HG02885 (cell line): Measurements from ENCODE around the gene COBLL1.

Source experiments
- ATAC-seq: cut with Tn5 transposase; IDR thresholded peaks from one replicate; pipeline ENCODE4 v1.9.1; 2021; ENCODE audit warnings: mild to moderate bottlenecking; ENCODE audit not compliant: unreplicated experiment, poor library complexity

The COBLL1 gene

DNA sequence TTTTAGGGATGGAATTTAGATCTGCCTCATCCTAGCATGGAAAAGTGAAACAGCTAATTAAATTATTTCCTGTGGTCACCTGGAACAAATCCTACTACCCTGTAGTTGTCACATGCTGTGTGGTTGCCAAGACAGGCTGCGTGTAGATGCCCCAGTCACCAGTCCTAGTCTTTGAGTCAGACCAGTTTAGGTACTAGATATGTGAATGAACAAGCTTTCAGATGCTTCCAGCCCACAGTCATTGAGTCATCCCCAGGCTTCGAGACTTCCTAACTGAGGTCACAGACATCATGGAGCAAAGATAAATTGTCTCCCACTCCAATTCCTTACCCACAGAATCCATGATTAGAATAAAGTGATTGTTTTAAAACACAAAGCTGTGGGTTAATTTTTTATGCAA lies 184.5 kb downstream of the COBLL1 start:
- ATAC-seq, result no peak

DNA sequence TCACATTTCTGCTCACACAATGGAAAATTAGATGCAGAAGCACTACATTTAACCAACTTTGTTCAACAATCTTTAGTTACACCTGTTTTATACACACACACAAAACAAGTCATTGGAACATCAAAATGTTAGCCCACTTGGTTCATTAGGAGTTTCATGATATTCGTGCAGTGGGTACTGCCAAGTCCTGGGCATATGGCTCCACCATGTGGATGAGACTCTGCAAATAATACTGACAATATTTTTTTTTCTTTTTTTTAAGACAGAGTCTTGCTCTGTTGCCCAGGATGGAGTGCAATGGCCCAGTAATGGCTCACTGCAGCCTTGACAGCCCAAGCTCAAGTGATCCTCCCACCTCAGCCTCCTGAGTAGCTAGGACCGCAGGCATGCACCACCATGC lies 185.9 kb downstream of the COBLL1 start:
- no peak for ATAC-seq

DNA sequence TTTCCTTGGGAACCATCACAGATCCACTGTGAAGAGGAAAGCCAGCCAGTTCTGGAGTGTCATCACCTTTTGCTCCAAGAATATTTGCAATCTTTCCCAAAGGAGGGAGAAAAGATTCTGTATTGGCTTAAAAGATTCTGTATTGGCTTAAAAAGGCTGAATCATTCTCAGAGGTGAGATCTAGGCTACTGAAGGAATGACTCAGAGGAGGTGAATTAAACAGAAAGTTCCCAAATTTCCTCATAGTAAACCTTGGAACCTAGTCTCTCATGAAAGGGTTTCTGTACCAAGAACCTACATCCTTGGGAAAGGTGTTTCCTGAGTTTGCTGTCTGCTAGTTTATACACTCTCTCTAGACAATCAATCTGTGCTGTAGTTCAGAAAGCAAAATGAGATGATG lies 186.3 kb downstream of the COBLL1 start:
- ATAC-seq, result no peak

DNA sequence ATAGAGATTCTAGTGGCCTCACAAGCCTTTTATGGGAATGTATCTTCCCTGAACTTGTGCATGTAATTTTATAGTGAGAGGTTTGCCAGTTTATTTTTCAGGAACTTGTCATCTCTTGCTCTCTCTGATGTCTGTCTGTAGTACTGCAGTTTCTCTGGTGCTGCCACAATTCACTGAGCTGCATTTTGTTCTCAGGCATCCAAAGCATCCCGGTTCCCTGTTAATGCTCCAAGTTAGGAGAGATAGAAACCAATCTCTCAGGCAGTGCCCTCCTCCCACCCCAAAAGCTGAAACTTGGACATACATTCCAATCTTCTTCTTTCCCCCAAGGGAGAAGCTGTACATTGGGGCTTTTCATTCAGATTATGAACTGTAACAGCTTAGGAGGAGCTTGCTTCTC lies 190.3 kb downstream of the COBLL1 start:
- ATAC-seq, result no peak

DNA sequence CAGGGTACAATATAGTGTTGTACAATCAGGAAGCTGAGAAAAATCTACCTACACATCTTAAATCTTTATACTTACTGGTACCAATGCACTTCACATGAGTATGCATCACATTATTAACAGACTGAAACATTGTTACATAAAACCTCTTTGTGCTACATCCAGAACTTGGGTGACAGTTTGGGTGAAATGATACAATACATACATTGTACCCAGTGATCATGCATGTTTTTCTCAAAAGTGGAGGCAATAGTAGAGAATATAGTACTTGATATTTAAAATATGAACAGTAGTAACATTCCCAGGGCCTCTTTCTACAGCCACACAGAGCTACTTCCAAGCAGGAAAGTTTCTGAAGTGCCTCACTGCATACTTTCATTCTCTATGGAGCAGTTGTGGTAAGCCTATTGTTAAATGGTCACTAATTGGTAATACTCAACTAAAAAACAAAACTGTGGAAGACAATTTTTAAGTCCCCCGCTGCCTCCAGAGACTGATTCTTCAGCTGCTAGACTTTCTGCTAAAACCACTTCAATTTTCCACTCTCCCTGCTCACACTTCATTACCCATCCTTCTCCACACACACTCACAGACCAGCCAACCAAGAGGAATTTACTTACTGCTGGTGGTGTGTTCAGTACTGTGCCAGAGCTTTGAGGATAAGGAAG lies 197.5 kb downstream of the COBLL1 start:
- no peak for ATAC-seq

DNA sequence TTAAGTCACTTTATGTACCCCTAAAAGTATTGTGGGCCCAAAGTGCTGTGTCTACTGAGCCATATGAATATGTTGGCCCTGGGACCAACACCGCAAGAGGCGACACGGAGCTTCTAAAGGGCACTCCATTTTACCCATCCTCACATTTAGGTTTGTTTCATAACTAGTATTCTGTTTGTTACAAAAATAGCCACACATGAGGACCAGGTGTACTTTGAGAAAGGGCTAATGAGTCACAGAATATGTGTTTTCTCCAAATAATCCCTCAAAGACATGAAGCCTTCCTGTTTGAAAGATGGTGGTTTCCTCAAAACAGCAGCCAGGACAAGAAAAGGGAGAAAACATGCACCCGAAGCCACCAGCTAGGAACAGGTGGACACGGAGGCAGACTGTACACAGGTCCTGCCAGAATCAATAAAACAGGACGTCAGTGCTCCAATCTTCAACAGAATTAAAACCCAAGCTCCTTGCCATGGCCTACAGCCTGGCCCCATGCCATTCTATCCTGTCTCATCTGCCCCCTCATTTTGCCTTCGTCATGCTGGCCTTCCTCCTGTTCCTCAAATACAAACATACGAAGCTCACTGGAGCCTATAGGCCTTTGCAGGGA lies 198.6 kb downstream of the COBLL1 start:
- no peak for ATAC-seq

DNA sequence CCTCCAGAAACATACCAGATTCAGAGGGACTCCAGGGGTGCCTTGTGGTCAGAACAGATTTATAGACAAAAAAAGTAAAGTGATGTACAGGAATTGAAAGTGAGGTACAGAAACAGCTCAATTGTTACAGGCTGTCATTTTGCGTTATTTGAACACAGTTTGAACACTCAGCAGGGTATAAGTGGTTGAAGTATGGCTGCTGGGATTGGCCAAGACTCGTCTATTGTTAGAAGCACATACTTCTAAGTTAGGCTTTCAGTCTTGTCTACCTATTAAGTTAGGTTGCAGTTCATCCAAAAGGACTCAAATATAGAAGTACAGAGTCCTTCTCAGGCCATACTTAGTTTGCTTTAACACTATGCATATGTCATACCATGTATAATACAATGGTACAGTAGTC lies 199.4 kb downstream of the COBLL1 start:
- no peak for ATAC-seq
